Neural progenitor cell (in vitro differentiated cells): Measurements from ENCODE around the gene SIDT2. TPM values are rescaled to one million over a fixed set of nuclear protein-coding genes. Genes with fewer than 3 reads are reported as not detected.

Experiments used
- DNase-seq: peaks from one replicate; pipeline ENCODE4 v3.0.0-alpha.2; 2016; ENCODE audit warnings: low spot score
- H2AFZ ChIP-seq: fragments of 200-600 bp; sonication (generic); replicated peaks from 2 replicates; pipeline ENCODE4 v1.6.1; 2016; ENCODE audit warnings: antibody characterized with exemption
- H3F3A ChIP-seq: fragments of 200-600 bp; sonication (generic); 2 replicates; pipeline ENCODE4 v1.6.1; 2016; ENCODE audit warnings: antibody characterized with exemption, low read depth
- H3K27ac ChIP-seq: fragments of 200-600 bp; sonication (generic); 2 replicates; pipeline ENCODE4 v1.5.1; 2016; ENCODE audit warnings: mild to moderate bottlenecking
- H3K27me3 ChIP-seq: fragments of 200-600 bp; sonication (generic); 2 replicates; pipeline ENCODE4 v1.6.1; 2016; ENCODE audit warnings: mild to moderate bottlenecking, moderate library complexity
- H3K36me3 ChIP-seq: fragments of 200-600 bp; sonication (generic); 2 replicates; pipeline ENCODE4 v1.5.1; 2016
- H3K4me1 ChIP-seq: fragments of 200-600 bp; sonication (generic); 2 replicates; pipeline ENCODE4 v1.6.1; 2016; ENCODE audit warnings: mixed run types
- H3K4me2 ChIP-seq: fragments of 200-600 bp; sonication (generic); 2 replicates; pipeline ENCODE4 v1.6.1; 2016
- H3K4me3 ChIP-seq: fragments of 200-600 bp; sonication (generic); 2 replicates; pipeline ENCODE4 v1.5.1; 2016
- H3K79me2 ChIP-seq: fragments of 200-600 bp; sonication (generic); 2 replicates; pipeline ENCODE4 v1.6.1; 2016; ENCODE audit warnings: low read depth
- H3K9ac ChIP-seq: fragments of 200-600 bp; sonication (generic); 2 replicates; pipeline ENCODE4 v1.6.1; 2016
- H3K9me3 ChIP-seq: fragments of 200-600 bp; sonication (generic); 2 replicates; pipeline ENCODE4 v1.5.1; 2016; ENCODE audit warnings: low read depth
- H4K20me1 ChIP-seq: fragments of 200-600 bp; sonication (generic); 2 replicates; pipeline ENCODE4 v1.6.1; 2016; ENCODE audit warnings: low read depth
- H3K27ac Mint-ChIP-seq: 3 replicates; pipeline ENCODE4 v1.8.0; 2021; ENCODE audit warnings: mixed read lengths
- H3K27me3 Mint-ChIP-seq: 2 replicates; pipeline ENCODE4 v1.8.0; 2022; ENCODE audit warnings: low read depth, mild to moderate bottlenecking, inconsistent platforms, moderate library complexity, mixed read lengths; ENCODE audit not compliant: insufficient read depth
- H3K36me3 Mint-ChIP-seq: 3 replicates; pipeline ENCODE4 v1.8.0; 2021; ENCODE audit warnings: mixed read lengths
- H3K4me1 Mint-ChIP-seq: 3 replicates; pipeline ENCODE4 v1.8.0; 2021; ENCODE audit warnings: mixed read lengths
- H3K4me3 Mint-ChIP-seq: 3 replicates; pipeline ENCODE4 v1.8.0; 2021; ENCODE audit warnings: mild to moderate bottlenecking, moderate library complexity, mixed read lengths
- H3K9me3 Mint-ChIP-seq: 3 replicates; pipeline ENCODE4 v1.8.0; 2020; ENCODE audit warnings: mixed read lengths
- CTCF ChIP-seq: fragments of 200-600 bp; sonication (generic); IDR thresholded peaks from 2 replicates; pipeline ENCODE4 v1.5.1; 2017; ENCODE audit warnings: antibody characterized with exemption, mild to moderate bottlenecking
- EZH2 ChIP-seq: fragments of 200-600 bp; sonication (generic); IDR thresholded peaks from 2 replicates; pipeline ENCODE4 v1.6.1; 2017; ENCODE audit warnings: antibody characterized with exemption, mild to moderate bottlenecking, moderate library complexity
- EZH2phosphoT487 ChIP-seq: fragments of 200-600 bp; sonication (generic); IDR thresholded peaks from 2 replicates; pipeline ENCODE4 v1.6.1; 2017; ENCODE audit warnings: antibody characterized with exemption
- total RNA-seq: library from RNA; depleted of rRNA; stranded (reverse); fragments of >200 nt; gene quantifications from 2 replicates; pipeline ENCODE4 v1.2.3, GENCODE V29; 2015; ENCODE audit warnings: low replicate concordance

The SIDT2 gene
- total RNA-seq, 1 donor from 2014 or later, result 13.3 TPM

DNA sequence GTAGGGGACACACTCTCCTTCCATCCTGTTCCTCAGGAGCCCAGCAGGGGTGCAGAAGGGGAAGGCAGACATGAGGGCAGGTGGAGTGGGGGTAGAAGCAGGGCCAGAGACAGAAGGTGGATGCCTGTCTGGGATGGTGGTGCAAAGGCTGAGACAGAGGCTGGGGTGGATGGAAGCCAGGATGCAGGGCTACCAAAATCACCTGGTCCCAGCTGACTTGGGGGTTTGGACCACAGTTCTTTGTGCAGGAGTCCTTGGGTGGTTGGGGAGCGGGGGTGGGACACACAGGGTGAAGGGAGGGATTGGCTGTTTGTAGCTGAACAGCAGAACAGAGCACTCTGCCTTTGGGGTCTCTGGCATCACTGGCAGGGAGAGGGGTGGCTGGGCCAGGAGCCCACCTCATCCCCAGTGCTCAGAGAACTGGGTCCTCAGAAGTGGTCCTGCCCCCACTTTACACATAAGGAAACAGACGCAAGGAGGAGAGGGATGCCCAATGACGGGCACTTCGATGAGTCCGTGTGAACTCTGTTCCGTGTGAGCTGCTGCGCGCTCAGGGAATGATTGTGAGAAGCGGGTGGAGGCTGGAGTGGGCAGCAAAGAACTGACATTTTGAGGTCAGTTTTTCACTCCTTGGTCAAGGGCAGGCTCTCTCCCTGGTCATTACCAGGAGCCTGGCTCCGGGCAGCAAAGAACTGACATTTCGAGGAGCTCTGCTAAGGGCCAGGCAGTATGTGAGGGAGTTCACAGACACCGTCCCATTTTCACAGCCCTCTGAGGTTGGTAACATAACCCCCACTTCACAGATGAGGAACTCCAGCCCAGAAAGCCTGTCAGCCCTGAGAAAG, 22.5 kb downstream of the SIDT2 start:
- Mint-ChIP-seq H3K4me3 (peak overlapping the region; percentile 67), H3K27me3 (peaks cover 2% of the 10 kb centered on the region), H3K4me1 (peaks cover 39% of the 10 kb centered on the region), H3K36me3 (peaks cover 15% of the 10 kb centered on the region), H3K27ac (peak overlapping the region; percentile 81), H3K9me3 (no peaks in the 10 kb centered on the region)
- TF ChIP-seq CTCF (no peak), EZH2 (no peak), EZH2phosphoT487 (no peak)
- Histone ChIP-seq H3K27me3 (no peaks in the 10 kb centered on the region), H4K20me1 (no peaks in the 10 kb centered on the region), H3K27ac (no peak overlapping the region), H3K9me3 (no peaks in the 10 kb centered on the region), H3K4me3 (no peak overlapping the region), H2AFZ (no peak overlapping the region), H3K36me3 (no peaks in the 10 kb centered on the region), H3K9ac (no peak overlapping the region), H3K79me2 (no peaks in the 10 kb centered on the region), H3F3A (peaks cover 26% of the 10 kb centered on the region), H3K4me2 (no peak overlapping the region), H3K4me1 (peaks cover 27% of the 10 kb centered on the region)
- DNase-seq, result no peak

GRCh38 chr11:117201658-117202305, 23.2 kb downstream of the SIDT2 start:
- H3K27me3 ChIP-seq, result no peaks in the 10 kb centered on the region
- H3K36me3 ChIP-seq, result no peaks in the 10 kb centered on the region
- no peak overlapping the region for H3K4me2 ChIP-seq
- H3K4me1 Mint-ChIP-seq, result peaks cover 39% of the 10 kb centered on the region
- H3F3A ChIP-seq, result peaks cover 26% of the 10 kb centered on the region
- no peaks in the 10 kb centered on the region for H3K79me2 ChIP-seq
- TF ChIP-seq EZH2, result no peak
- TF ChIP-seq EZH2phosphoT487, result no peak
- no peak for TF ChIP-seq CTCF
- H3K4me1 ChIP-seq, result peaks cover 27% of the 10 kb centered on the region
- no peak for DNase-seq
- H2AFZ ChIP-seq, result no peak overlapping the region
- H3K9me3 Mint-ChIP-seq, result no peaks in the 10 kb centered on the region
- H3K27ac ChIP-seq, result no peak overlapping the region
- no peak overlapping the region for H3K27ac Mint-ChIP-seq
- no peak overlapping the region for H3K4me3 Mint-ChIP-seq
- no peak overlapping the region for H3K9ac ChIP-seq
- no peaks in the 10 kb centered on the region for H3K9me3 ChIP-seq
- peaks cover 15% of the 10 kb centered on the region for H3K36me3 Mint-ChIP-seq
- H3K4me3 ChIP-seq, result no peak overlapping the region
- no peaks in the 10 kb centered on the region for H3K27me3 Mint-ChIP-seq
- no peaks in the 10 kb centered on the region for H4K20me1 ChIP-seq

GRCh38 chr11:117202386-117203068, 24.0 kb downstream of the SIDT2 start:
- peaks cover 26% of the 10 kb centered on the region for H3K4me1 ChIP-seq

More at GRCh38 chr11:117202386-117203068, 24.0 kb downstream of the SIDT2 start:
- Mint-ChIP-seq H3K27me3 (no peaks in the 10 kb centered on the region), H3K4me1 (peaks cover 36% of the 10 kb centered on the region), H3K27ac (no peak overlapping the region), H3K4me3 (no peak overlapping the region), H3K36me3 (peaks cover 15% of the 10 kb centered on the region), H3K9me3 (no peaks in the 10 kb centered on the region)
- no peak overlapping the region for H2AFZ ChIP-seq
- no peaks in the 10 kb centered on the region for H3K27me3 ChIP-seq
- H4K20me1 ChIP-seq, result no peaks in the 10 kb centered on the region
- no peak for DNase-seq
- no peaks in the 10 kb centered on the region for H3K36me3 ChIP-seq
- no peak overlapping the region for H3K9ac ChIP-seq
- H3K27ac ChIP-seq, result no peak overlapping the region
- H3K4me3 ChIP-seq, result no peak overlapping the region
- TF ChIP-seq CTCF (no peak), EZH2 (no peak), EZH2phosphoT487 (no peak)
- no peaks in the 10 kb centered on the region for H3K9me3 ChIP-seq
- H3F3A ChIP-seq, result peaks cover 21% of the 10 kb centered on the region
- H3K79me2 ChIP-seq, result no peaks in the 10 kb centered on the region
- H3K4me2 ChIP-seq, result no peak overlapping the region
